ENCODE data around the gene PTPRM. TPM values are rescaled to one million over a fixed set of nuclear protein-coding genes. Genes with fewer than 3 reads are reported as not detected.

PTPRM gene
- total and polyA plus RNA-seq, 9 donors: 61.7 to 91.5 (median 66.4) TPM

GRCh38 chr18:8322486-8322885 is 755.4 kb downstream of the PTPRM start:
- peaks cover 3% of the 10 kb centered on the region for H3K9me3 ChIP-seq (replicated peaks; ENCODE audit: control insufficient read depth, low read depth, low read length)
- 100% methylated on average over 1 of the region's 2 CpGs for WGBS (ENCODE audit: insufficient coverage)
- no peak overlapping the region for H3K27ac ChIP-seq (ENCODE audit: low read length)
- H3K4me1 ChIP-seq (ENCODE audit: control insufficient read depth, insufficient read depth, low read length): peaks cover 2% of the 10 kb centered on the region
- no peak overlapping the region for H3K4me3 ChIP-seq (ENCODE audit: low read length)
- peaks cover 4% of the 10 kb centered on the region for H3K36me3 ChIP-seq (ENCODE audit: control insufficient read depth, insufficient read depth, low read length)
- no peaks in the 10 kb centered on the region for H3K27me3 ChIP-seq (ENCODE audit: control insufficient read depth, insufficient read depth, low read length)
- DNase-seq: no peak

- no peak overlapping the region for H3K27ac ChIP-seq (ENCODE audit: low read length)
- H3K4me3 ChIP-seq (ENCODE audit: low read length): no peak overlapping the region
- peaks cover 3% of the 10 kb centered on the region for H3K9me3 ChIP-seq (replicated peaks; ENCODE audit: control insufficient read depth, low read depth, low read length)
- no peaks in the 10 kb centered on the region for H3K36me3 ChIP-seq (ENCODE audit: control insufficient read depth, insufficient read depth, low read length)
- no peaks in the 10 kb centered on the region for H3K27me3 ChIP-seq (ENCODE audit: control insufficient read depth, insufficient read depth, low read length)
- DNase-seq: no peak
- H3K4me1 ChIP-seq (ENCODE audit: control insufficient read depth, insufficient read depth, low read length): peaks cover 5% of the 10 kb centered on the region
- WGBS (ENCODE audit: insufficient coverage): 95% methylated on average over 2 of the region's 3 CpGs
Measured at GRCh38 chr18:8324343-8325065, 757.4 kb downstream of the PTPRM start.

DNA sequence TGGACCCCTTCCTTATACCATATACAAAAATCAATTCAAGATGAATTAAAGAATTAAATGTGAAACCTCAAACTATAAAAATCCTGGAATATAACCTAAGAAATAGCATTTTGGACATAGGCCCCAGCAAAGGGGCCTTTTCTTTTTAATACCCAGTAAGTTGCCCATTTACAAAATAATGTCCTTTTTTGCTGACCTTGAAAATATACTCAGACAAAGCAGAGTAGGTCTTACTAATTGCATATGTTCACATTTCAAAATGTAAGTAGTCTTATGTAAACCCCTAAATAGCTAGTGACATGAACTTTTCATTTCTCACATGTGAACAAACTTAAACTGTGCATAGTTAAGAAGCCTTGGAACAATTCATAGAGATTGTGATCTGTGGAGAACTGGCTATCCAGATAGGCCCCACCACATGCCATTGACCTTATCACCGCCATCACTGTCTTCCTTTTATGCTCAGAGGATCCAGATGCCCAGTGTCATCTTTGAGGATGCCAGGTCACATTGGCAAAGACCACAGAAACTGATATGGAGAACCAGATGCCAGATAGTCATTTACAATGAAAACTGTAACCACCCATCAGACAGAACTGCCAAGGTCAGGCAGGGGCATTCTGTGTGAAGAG is 759.8 kb downstream of the PTPRM start:
- Histone ChIP-seq H3K4me3 (ENCODE audit: low read length) (no peak overlapping the region), H3K9me3 (replicated peaks; ENCODE audit: control insufficient read depth, low read depth, low read length) (peaks cover 3% of the 10 kb centered on the region), H3K36me3 (ENCODE audit: control insufficient read depth, insufficient read depth, low read length) (no peaks in the 10 kb centered on the region), H3K27ac (ENCODE audit: low read length) (no peak overlapping the region), H3K27me3 (ENCODE audit: control insufficient read depth, insufficient read depth, low read length) (no peaks in the 10 kb centered on the region), H3K4me1 (ENCODE audit: control insufficient read depth, insufficient read depth, low read length) (peaks cover 5% of the 10 kb centered on the region)
- DNase-seq: no peak
- no CpG with 5 or more reads among the region's 1 CpG for WGBS (ENCODE audit: insufficient coverage)

GRCh38 chr18:8328126-8328525 is 761.0 kb downstream of the PTPRM start:
- WGBS (ENCODE audit: insufficient coverage): no CpG with 5 or more reads among the region's 2 CpGs
- H3K27me3 ChIP-seq (ENCODE audit: control insufficient read depth, insufficient read depth, low read length): no peaks in the 10 kb centered on the region
- H3K4me3 ChIP-seq (ENCODE audit: low read length): no peak overlapping the region
- H3K9me3 ChIP-seq (replicated peaks; ENCODE audit: control insufficient read depth, low read depth, low read length): peaks cover 3% of the 10 kb centered on the region
- H3K4me1 ChIP-seq (ENCODE audit: control insufficient read depth, insufficient read depth, low read length): peaks cover 5% of the 10 kb centered on the region
- H3K36me3 ChIP-seq (ENCODE audit: control insufficient read depth, insufficient read depth, low read length): no peaks in the 10 kb centered on the region
- DNase-seq: peak; percentile 78
- no peak overlapping the region for H3K27ac ChIP-seq (ENCODE audit: low read length)

DNA sequence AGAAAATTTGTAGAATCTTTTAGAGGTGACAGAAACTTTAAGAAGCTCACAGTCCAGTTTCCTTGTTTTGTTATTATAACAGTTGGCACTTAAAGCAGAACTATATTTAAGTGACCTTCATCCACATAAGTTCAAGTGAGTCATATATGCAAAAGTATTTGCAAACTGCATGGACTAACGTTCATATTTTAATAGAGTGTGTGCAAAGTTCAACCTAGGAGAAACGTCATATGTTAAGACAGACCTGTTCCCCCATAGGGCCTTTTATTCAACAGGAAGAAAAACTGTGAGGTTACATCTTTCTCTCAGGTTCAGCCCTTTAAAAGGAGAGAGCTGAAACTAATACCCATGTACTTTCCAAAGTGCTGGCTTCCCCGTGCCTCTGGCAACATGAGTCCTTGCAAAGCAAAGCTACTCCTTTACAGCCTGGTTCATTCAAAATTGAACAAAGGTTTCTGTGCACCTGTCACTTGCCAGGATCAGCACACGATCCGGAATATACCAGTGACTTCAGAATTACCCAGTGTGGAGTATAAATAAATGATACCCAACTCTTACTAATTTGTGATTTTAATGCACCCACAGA is 762.2 kb downstream of the PTPRM start:
- Histone ChIP-seq H3K27ac (ENCODE audit: low read length) (no peak overlapping the region), H3K27me3 (ENCODE audit: control insufficient read depth, insufficient read depth, low read length) (no peaks in the 10 kb centered on the region), H3K4me3 (ENCODE audit: low read length) (no peak overlapping the region), H3K9me3 (replicated peaks; ENCODE audit: control insufficient read depth, low read depth, low read length) (peaks cover 3% of the 10 kb centered on the region), H3K36me3 (ENCODE audit: control insufficient read depth, insufficient read depth, low read length) (no peaks in the 10 kb centered on the region), H3K4me1 (ENCODE audit: control insufficient read depth, insufficient read depth, low read length) (peaks cover 5% of the 10 kb centered on the region)
- WGBS (ENCODE audit: insufficient coverage): no CpG with 5 or more reads among the region's 5 CpGs
- DNase-seq: peak; percentile 59

- H3K27me3 ChIP-seq (ENCODE audit: control insufficient read depth, insufficient read depth, low read length): no peaks in the 10 kb centered on the region
- no peaks in the 10 kb centered on the region for H3K36me3 ChIP-seq (ENCODE audit: control insufficient read depth, insufficient read depth, low read length)
- no peak overlapping the region for H3K27ac ChIP-seq (ENCODE audit: low read length)
- H3K9me3 ChIP-seq (replicated peaks; ENCODE audit: control insufficient read depth, low read depth, low read length): no peaks in the 10 kb centered on the region
- DNase-seq: no peak
- 78% methylated on average over 9 of the region's 10 CpGs for WGBS (ENCODE audit: insufficient coverage)
- no peak overlapping the region for H3K4me3 ChIP-seq (ENCODE audit: low read length)
- H3K4me1 ChIP-seq (ENCODE audit: control insufficient read depth, insufficient read depth, low read length): peaks cover 5% of the 10 kb centered on the region
Measured at GRCh38 chr18:8330575-8330974, 763.5 kb downstream of the PTPRM start.

DNA sequence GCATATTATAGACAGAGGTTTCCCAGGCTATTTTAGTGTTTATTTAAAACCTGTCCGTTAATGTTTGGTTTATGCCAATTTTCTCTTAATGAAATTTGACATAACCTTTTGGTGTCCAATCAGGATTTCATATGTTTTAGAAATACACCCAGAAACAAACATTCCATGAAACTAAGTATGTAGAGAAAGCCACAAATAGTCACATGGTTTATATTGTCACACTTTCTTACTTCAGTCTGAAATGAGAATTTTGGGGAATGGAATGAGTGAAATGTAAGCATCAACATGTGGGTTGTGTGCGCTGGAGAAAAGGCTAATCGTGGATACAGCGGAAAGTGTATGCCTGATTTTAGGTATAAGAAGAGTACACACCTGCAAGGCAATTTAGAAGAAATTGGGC is 765.2 kb downstream of the PTPRM start:
- no peaks in the 10 kb centered on the region for H3K27me3 ChIP-seq (ENCODE audit: control insufficient read depth, insufficient read depth, low read length)
- no peaks in the 10 kb centered on the region for H3K9me3 ChIP-seq (replicated peaks; ENCODE audit: control insufficient read depth, low read depth, low read length)
- 93% methylated on average over 3 of the region's 4 CpGs for WGBS (ENCODE audit: insufficient coverage)
- H3K27ac ChIP-seq (ENCODE audit: low read length): no peak overlapping the region
- DNase-seq: no peak
- peaks cover 4% of the 10 kb centered on the region for H3K4me1 ChIP-seq (ENCODE audit: control insufficient read depth, insufficient read depth, low read length)
- H3K36me3 ChIP-seq (ENCODE audit: control insufficient read depth, insufficient read depth, low read length): no peaks in the 10 kb centered on the region
- no peak overlapping the region for H3K4me3 ChIP-seq (ENCODE audit: low read length)

GRCh38 chr18:8333961-8334360 is 766.8 kb downstream of the PTPRM start:
- DNase-seq: no peak
- no CpG with 5 or more reads among the region's 1 CpG for WGBS (ENCODE audit: insufficient coverage)

GRCh38 chr18:8337211-8337610 is 770.1 kb downstream of the PTPRM start:
- H3K4me1 ChIP-seq (ENCODE audit: control insufficient read depth, insufficient read depth, low read length): peaks cover 2% of the 10 kb centered on the region
- no peak overlapping the region for H3K27ac ChIP-seq (ENCODE audit: low read length)
- H3K36me3 ChIP-seq (ENCODE audit: control insufficient read depth, insufficient read depth, low read length): no peaks in the 10 kb centered on the region
- DNase-seq: no peak
- H3K4me3 ChIP-seq (ENCODE audit: low read length): no peak overlapping the region
- no peaks in the 10 kb centered on the region for H3K27me3 ChIP-seq (ENCODE audit: control insufficient read depth, insufficient read depth, low read length)
- no peaks in the 10 kb centered on the region for H3K9me3 ChIP-seq (replicated peaks; ENCODE audit: control insufficient read depth, low read depth, low read length)
- no CpG with 5 or more reads among the region's 3 CpGs for WGBS (ENCODE audit: insufficient coverage)

More at GRCh38 chr18:8333961-8334360, 766.8 kb downstream of the PTPRM start:
- Histone ChIP-seq H3K4me3 (ENCODE audit: low read length) (no peak overlapping the region), H3K9me3 (replicated peaks; ENCODE audit: control insufficient read depth, low read depth, low read length) (no peaks in the 10 kb centered on the region), H3K36me3 (ENCODE audit: control insufficient read depth, insufficient read depth, low read length) (no peaks in the 10 kb centered on the region), H3K27me3 (ENCODE audit: control insufficient read depth, insufficient read depth, low read length) (no peaks in the 10 kb centered on the region), H3K4me1 (ENCODE audit: control insufficient read depth, insufficient read depth, low read length) (peaks cover 2% of the 10 kb centered on the region), H3K27ac (ENCODE audit: low read length) (no peak overlapping the region)

DNA sequence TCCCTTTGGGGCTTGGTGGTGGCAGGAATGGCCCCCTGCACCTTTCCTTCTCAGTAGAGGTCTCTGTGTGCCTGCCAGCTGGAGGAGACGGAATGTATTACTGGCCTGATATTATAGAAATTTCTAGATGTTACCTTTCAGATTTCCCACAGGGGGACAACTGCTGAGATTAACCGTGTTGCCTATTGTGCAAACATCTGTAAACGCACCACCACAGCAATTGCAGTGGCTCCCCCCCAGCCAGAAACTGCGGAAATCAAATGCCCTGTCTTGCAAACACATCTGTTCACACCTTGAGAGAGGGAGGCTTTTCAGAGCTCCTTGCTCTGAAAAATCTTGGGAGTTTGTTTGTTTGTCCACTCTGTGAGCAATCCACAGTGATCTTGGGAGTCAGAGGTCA is 772.1 kb downstream of the PTPRM start:
- DNase-seq: no peak
- H3K27me3 ChIP-seq (ENCODE audit: control insufficient read depth, insufficient read depth, low read length): no peaks in the 10 kb centered on the region
- H3K27ac ChIP-seq (ENCODE audit: low read length): no peak overlapping the region
- H3K4me3 ChIP-seq (ENCODE audit: low read length): no peak overlapping the region
- WGBS (ENCODE audit: insufficient coverage): 40% methylated on average over 1 of the region's 4 CpGs
- H3K4me1 ChIP-seq (ENCODE audit: control insufficient read depth, insufficient read depth, low read length): peaks cover 2% of the 10 kb centered on the region
- H3K9me3 ChIP-seq (replicated peaks; ENCODE audit: control insufficient read depth, low read depth, low read length): no peaks in the 10 kb centered on the region
- no peaks in the 10 kb centered on the region for H3K36me3 ChIP-seq (ENCODE audit: control insufficient read depth, insufficient read depth, low read length)

Data from muscle of leg (tissue), 11 donors.